Subcutaneous abdominal adipose tissue (tissue), 5 donors: ENCODE measurements around the gene ASAP2.

Experiments used
- H3K27ac ChIP-seq: one replicate; pipeline ENCODE4 v1.7.0; 2013; ENCODE audit warnings: low read depth, mild to moderate bottlenecking, inconsistent platforms, low read length, moderate library complexity
- H3K27me3 ChIP-seq, 5 donors: one replicate each; pipeline ENCODE4 v1.7.0; 2013; ENCODE audit warnings: low read length in 5 of 5, inconsistent platforms in 1 of 5; ENCODE audit not compliant: control insufficient read depth in 5 of 5, insufficient read depth in 4 of 5
- H3K36me3 ChIP-seq, 5 donors: one replicate each; pipeline ENCODE4 v1.7.0; 2013; ENCODE audit warnings: low read length in 5 of 5; ENCODE audit not compliant: control insufficient read depth in 5 of 5, insufficient read depth in 5 of 5
- H3K4me1 ChIP-seq, 5 donors: one replicate each; pipeline ENCODE4 v1.7.0; 2013; ENCODE audit warnings: low read length in 5 of 5, mild to moderate bottlenecking in 3 of 5, moderate library complexity in 1 of 5; ENCODE audit not compliant: control insufficient read depth in 5 of 5, insufficient read depth in 5 of 5
- H3K4me3 ChIP-seq, 5 donors: one replicate each; pipeline ENCODE4 v1.7.0; 2013; ENCODE audit warnings: low read length in 5 of 5, low read depth in 1 of 5
- H3K9ac ChIP-seq, 5 donors: one replicate each; pipeline ENCODE4 v1.7.0; 2013; ENCODE audit warnings: low read length in 5 of 5, mild to moderate bottlenecking in 4 of 5, moderate library complexity in 3 of 5
- H3K9me3 ChIP-seq, 5 donors: one replicate each; pipeline ENCODE4 v1.7.0; 2013; ENCODE audit warnings: low read length in 5 of 5; ENCODE audit not compliant: control insufficient read depth in 5 of 5
- donor health status: healthy.
- donor health status: healthy.
- donor health status: healthy.
- donor health status: healthy.
- donor health status: healthy.

The ASAP2 gene

GRCh38 chr2:9398881-9399780, 192.5 kb downstream of the ASAP2 start:
- H3K27me3 ChIP-seq: no peaks in the 10 kb centered on the region
- peaks cover 2 to 36% (median 22%) of the 10 kb centered on the region in 5 donors for H3K4me1 ChIP-seq
- peak overlapping the region in 1 of 5 donors; percentile 52 for H3K9ac ChIP-seq
- H3K27ac ChIP-seq: peak overlapping the region; percentile 72
- H3K9me3 ChIP-seq: no peaks in the 10 kb centered on the region
- peaks cover 0 to 63% (median 39%) of the 10 kb centered on the region in 5 donors for H3K36me3 ChIP-seq
- no peak overlapping the region for H3K4me3 ChIP-seq

DNA sequence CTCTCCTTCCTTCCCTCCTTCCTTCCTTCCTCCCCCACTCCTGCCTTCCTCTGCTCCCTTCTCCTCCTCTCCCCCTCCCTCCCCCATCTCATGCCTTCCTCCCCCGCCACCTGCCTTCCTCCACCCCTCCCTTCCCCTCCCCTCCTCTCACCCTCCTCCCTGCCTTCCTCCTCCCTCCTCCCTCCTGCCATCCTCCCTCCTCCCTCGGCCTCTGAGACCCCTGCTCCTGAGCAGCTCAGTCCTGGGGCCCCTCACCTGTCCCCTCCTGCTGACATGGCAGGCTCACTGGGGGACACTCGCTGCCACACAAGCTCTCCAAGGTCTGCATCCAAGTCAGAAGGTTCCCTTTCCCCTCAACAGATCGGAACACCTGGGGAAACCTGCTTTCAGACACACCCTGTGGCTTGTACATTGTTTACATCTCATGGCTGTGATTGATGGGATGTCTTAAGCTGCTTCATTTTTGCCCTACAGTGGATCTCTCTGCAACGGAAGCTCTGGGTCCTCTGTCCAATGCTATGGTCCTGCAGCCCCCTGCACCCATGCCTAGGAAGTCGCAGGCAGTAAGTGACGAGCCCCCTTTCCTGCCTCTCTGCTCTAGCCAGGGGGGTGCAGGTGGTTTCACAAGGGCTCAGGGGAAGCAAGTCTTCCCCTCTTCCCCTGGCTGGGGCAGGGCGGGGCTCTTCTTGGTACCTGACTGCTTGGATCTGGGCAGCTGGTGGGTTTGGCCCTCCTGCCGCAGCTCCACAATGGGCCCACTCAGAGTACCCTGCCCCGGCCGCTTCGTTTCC, 193.9 kb downstream of the ASAP2 start:
- Histone ChIP-seq H3K9me3 (no peaks in the 10 kb centered on the region), H3K4me3 (no peak overlapping the region), H3K4me1 (peaks cover 2 to 47% (median 29%) of the 10 kb centered on the region in 5 donors), H3K27me3 (no peaks in the 10 kb centered on the region), H3K27ac (no peak overlapping the region), H3K36me3 (peaks cover 2 to 55% (median 33%) of the 10 kb centered on the region in 5 donors), H3K9ac (peak overlapping the region in 1 of 5 donors; percentile 17)

DNA sequence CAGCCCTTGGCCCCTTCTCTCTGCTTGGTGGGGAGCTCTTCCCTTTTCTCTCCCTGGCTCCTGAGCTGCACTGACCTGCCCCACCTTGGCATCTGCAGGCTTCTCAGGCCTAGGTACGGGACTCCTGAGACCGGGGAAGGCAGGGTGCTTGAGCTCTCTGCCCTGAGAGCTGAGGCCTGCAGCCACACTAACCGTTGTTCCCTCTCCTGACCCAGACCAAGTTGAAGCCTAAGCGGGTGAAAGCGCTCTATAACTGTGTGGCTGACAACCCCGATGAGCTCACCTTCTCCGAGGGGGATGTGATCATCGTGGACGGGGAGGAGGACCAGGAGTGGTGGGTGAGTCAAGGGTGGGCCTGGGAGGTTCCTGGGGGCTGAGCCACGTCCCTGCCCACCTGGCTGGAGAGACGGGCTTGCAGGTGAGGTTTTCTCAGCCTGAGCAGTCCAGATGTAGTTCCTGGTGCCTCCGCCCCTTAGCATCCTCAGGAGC, 194.5 kb downstream of the ASAP2 start:
- peaks cover 2 to 51% (median 29%) of the 10 kb centered on the region in 5 donors for H3K4me1 ChIP-seq

GRCh38 chr2:9401646-9402371, 195.2 kb downstream of the ASAP2 start:
- Histone ChIP-seq H3K27me3 (no peaks in the 10 kb centered on the region), H3K4me1 (peaks cover 2 to 53% (median 34%) of the 10 kb centered on the region in 5 donors), H3K27ac (peak overlapping the region; percentile 81), H3K9ac (no peak overlapping the region), H3K9me3 (no peaks in the 10 kb centered on the region), H3K4me3 (no peak overlapping the region), H3K36me3 (peaks cover 4 to 57% (median 32%) of the 10 kb centered on the region in 5 donors)

More for the DNA sequence above, 194.5 kb downstream of the ASAP2 start:
- Histone ChIP-seq H3K27me3 (no peaks in the 10 kb centered on the region), H3K9ac (no peak overlapping the region), H3K27ac (peak overlapping the region; percentile 81), H3K4me3 (no peak overlapping the region), H3K36me3 (peaks cover 4 to 57% (median 31%) of the 10 kb centered on the region in 5 donors), H3K9me3 (no peaks in the 10 kb centered on the region)

- H3K4me1 ChIP-seq: peaks cover 2 to 65% (median 42%) of the 10 kb centered on the region in 5 donors
- no peak overlapping the region for H3K9ac ChIP-seq
- no peak overlapping the region for H3K4me3 ChIP-seq
- H3K27ac ChIP-seq: peak overlapping the region; percentile 81
- no peaks in the 10 kb centered on the region for H3K9me3 ChIP-seq
- H3K36me3 ChIP-seq: peaks cover 4 to 65% (median 39%) of the 10 kb centered on the region in 5 donors
- no peaks in the 10 kb centered on the region for H3K27me3 ChIP-seq
Observed at GRCh38 chr2:9403924-9404323, 197.3 kb downstream of the ASAP2 start.

DNA sequence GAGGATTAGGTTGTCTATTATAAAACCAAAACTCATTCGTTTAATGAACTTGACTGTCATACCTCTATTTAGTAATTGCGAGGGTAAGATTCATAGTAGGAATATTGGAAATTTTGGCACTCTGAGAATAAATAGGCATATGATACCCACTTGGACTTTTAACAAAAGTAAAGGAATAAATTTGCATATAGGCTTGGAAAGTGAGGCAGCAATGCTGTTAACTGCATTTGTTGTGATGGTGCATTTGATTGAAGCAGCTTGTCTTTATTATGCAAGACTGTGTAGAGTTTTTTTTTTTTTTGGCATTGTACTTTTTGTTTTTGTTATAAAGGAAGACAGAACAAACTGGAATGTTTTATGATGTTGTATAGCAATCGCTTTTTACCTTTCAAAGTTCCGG, 197.8 kb downstream of the ASAP2 start:
- no peak overlapping the region for H3K4me3 ChIP-seq
- no peak overlapping the region for H3K9ac ChIP-seq
- H3K27me3 ChIP-seq: no peaks in the 10 kb centered on the region
- H3K9me3 ChIP-seq: no peaks in the 10 kb centered on the region
- peak overlapping the region; percentile 81 for H3K27ac ChIP-seq
- peaks cover 4 to 70% (median 43%) of the 10 kb centered on the region in 5 donors for H3K36me3 ChIP-seq
- H3K4me1 ChIP-seq: peaks cover 0 to 59% (median 37%) of the 10 kb centered on the region in 5 donors

GRCh38 chr2:9405636-9406035, 199.0 kb downstream of the ASAP2 start:
- no peak overlapping the region for H3K9ac ChIP-seq
- peak overlapping the region; percentile 81 for H3K27ac ChIP-seq
- H3K4me1 ChIP-seq: peaks cover 0 to 54% (median 34%) of the 10 kb centered on the region in 5 donors
- no peaks in the 10 kb centered on the region for H3K27me3 ChIP-seq
- no peaks in the 10 kb centered on the region for H3K9me3 ChIP-seq
- no peak overlapping the region for H3K4me3 ChIP-seq
- H3K36me3 ChIP-seq: peaks cover 4 to 73% (median 47%) of the 10 kb centered on the region in 5 donors

GRCh38 chr2:9406529-9407362, 200.1 kb downstream of the ASAP2 start:
- H3K9me3 ChIP-seq: no peaks in the 10 kb centered on the region
- no peaks in the 10 kb centered on the region for H3K27me3 ChIP-seq
- peak overlapping the region; percentile 77 for H3K27ac ChIP-seq
- H3K36me3 ChIP-seq: peaks cover 8 to 69% (median 39%) of the 10 kb centered on the region in 5 donors
- H3K4me1 ChIP-seq: peaks cover 0 to 53% (median 33%) of the 10 kb centered on the region in 5 donors
- H3K4me3 ChIP-seq: no peak overlapping the region
- peak overlapping the region in 2 of 5 donors; percentile 21 to 51 for H3K9ac ChIP-seq

- H3K9me3 ChIP-seq: no peaks in the 10 kb centered on the region
- H3K4me1 ChIP-seq: peaks cover 0 to 47% (median 29%) of the 10 kb centered on the region in 5 donors
- peaks cover 11 to 69% (median 41%) of the 10 kb centered on the region in 5 donors for H3K36me3 ChIP-seq
- H3K9ac ChIP-seq: no peak overlapping the region
- H3K27ac ChIP-seq: peak overlapping the region; percentile 77
- H3K4me3 ChIP-seq: no peak overlapping the region
- no peaks in the 10 kb centered on the region for H3K27me3 ChIP-seq
Observed at GRCh38 chr2:9407363-9407811, 200.8 kb downstream of the ASAP2 start.
